Smooth muscle cell (in vitro differentiated cells): ENCODE results near the gene DCC. TPM values are rescaled to one million over a fixed set of nuclear protein-coding genes. Genes with fewer than 3 reads are reported as not detected.

Experiments
- DNase-seq: peaks from one replicate; lab custom pipeline; 2025; ENCODE audit not compliant: unreplicated experiment; lab: John Stamatoyannopoulos, UW
- H2AFZ ChIP-seq: fragments of 200-600 bp; sonication (generic); 2 replicates; pipeline ENCODE4 v1.6.0; 2016; ENCODE audit warnings: antibody characterized with exemption, low read depth, mild to moderate bottlenecking
- H3F3A ChIP-seq: fragments of 200-600 bp; sonication (generic); 2 replicates; pipeline ENCODE4 v1.6.0; 2017; ENCODE audit warnings: antibody characterized with exemption, low read depth
- H3K27ac ChIP-seq: fragments of 200-600 bp; sonication (generic); 2 replicates; pipeline ENCODE4 v1.5.1; 2016; ENCODE audit warnings: low read depth, mild to moderate bottlenecking
- H3K27me3 ChIP-seq: fragments of 200-600 bp; sonication (generic); 2 replicates; pipeline ENCODE4 v1.6.1; 2016; ENCODE audit warnings: low read depth, mild to moderate bottlenecking
- H3K36me3 ChIP-seq: fragments of 200-600 bp; sonication (generic); 2 replicates; pipeline ENCODE4 v1.5.1; 2016; ENCODE audit warnings: low read depth
- H3K4me1 ChIP-seq: fragments of 200-600 bp; sonication (generic); 2 replicates; pipeline ENCODE4 v1.5.1; 2016; ENCODE audit warnings: low read depth
- H3K4me2 ChIP-seq: fragments of 200-600 bp; sonication (generic); 2 replicates; pipeline ENCODE4 v1.6.0; 2016; ENCODE audit warnings: mild to moderate bottlenecking
- H3K4me3 ChIP-seq: fragments of 200-600 bp; sonication (generic); 2 replicates; pipeline ENCODE4 v1.5.1; 2016; ENCODE audit warnings: mild to moderate bottlenecking
- H3K79me2 ChIP-seq: fragments of 200-600 bp; sonication (generic); 2 replicates; pipeline ENCODE4 v1.6.0; 2016; ENCODE audit warnings: low read depth, mild to moderate bottlenecking
- H3K9ac ChIP-seq: fragments of 200-600 bp; sonication (generic); 2 replicates; pipeline ENCODE4 v1.6.0; 2016; ENCODE audit warnings: low read depth
- H3K9me3 ChIP-seq: fragments of 200-600 bp; sonication (generic); replicated peaks from 2 replicates; pipeline ENCODE4 v1.5.1; 2016; ENCODE audit warnings: low read depth
- H4K20me1 ChIP-seq: fragments of 200-600 bp; sonication (generic); 2 replicates; pipeline ENCODE4 v1.6.0; 2016; ENCODE audit warnings: low read depth
- CTCF ChIP-seq: fragments of 200-600 bp; sonication (generic); IDR thresholded peaks from 2 replicates; pipeline ENCODE4 v1.5.1; 2017; ENCODE audit warnings: borderline replicate concordance, mild to moderate bottlenecking, antibody characterized with exemption; ENCODE audit not compliant: insufficient read depth, poor library complexity, severe bottlenecking
- WGBS: methylation state at CpG from one replicate; pipeline ENCODE4 v1.1.7; 2016; ENCODE audit warnings: low lambda C conversion rate; 5-methylcytosine and 5-hydroxymethylcytosine counted together
- polyA plus RNA-seq: library from polyadenylated mRNA; unstranded; fragments of >200 nt; fragmentation: Nextera tagmentation; extraction: Ambion mirVana; gene quantifications from 2 replicates; pipeline ENCODE4 v1.2.1, GENCODE V29; 2016
- total RNA-seq: library from RNA; depleted of rRNA; stranded (reverse); fragments of >200 nt; gene quantifications from 2 replicates; pipeline ENCODE4 v1.2.3, GENCODE V29; 2014

DCC gene
- total and polyA plus RNA-seq, 2 experiments from 2014 or later: not detected

GRCh38 chr18:53382870-53383269 lies 1042.9 kb downstream of the DCC start:
- no peak overlapping the region for H3K9ac ChIP-seq
- no peaks in the 10 kb centered on the region for H4K20me1 ChIP-seq
- no peaks in the 10 kb centered on the region for H3K4me1 ChIP-seq
- H3K27me3 ChIP-seq: no peaks in the 10 kb centered on the region
- no peak overlapping the region for H3K4me3 ChIP-seq
- H3K9me3 ChIP-seq: no peaks in the 10 kb centered on the region
- H2AFZ ChIP-seq: no peak overlapping the region
- H3K79me2 ChIP-seq: no peaks in the 10 kb centered on the region
- H3K36me3 ChIP-seq: no peaks in the 10 kb centered on the region
- H3K27ac ChIP-seq: no peak overlapping the region
- WGBS: 63% methylated on average over 1 of the region's 1 CpG
- H3K4me2 ChIP-seq: no peak overlapping the region
- no peak for TF ChIP-seq CTCF
- no peaks in the 10 kb centered on the region for H3F3A ChIP-seq
- no peak for DNase-seq

GRCh38 chr18:53385889-53386288 lies 1045.9 kb downstream of the DCC start:
- Histone ChIP-seq H2AFZ (no peak overlapping the region), H3K4me1 (no peaks in the 10 kb centered on the region), H3K27me3 (no peaks in the 10 kb centered on the region), H4K20me1 (no peaks in the 10 kb centered on the region), H3K9me3 (no peaks in the 10 kb centered on the region), H3K27ac (no peak overlapping the region), H3K9ac (no peak overlapping the region), H3K4me3 (no peak overlapping the region), H3K4me2 (no peak overlapping the region), H3K36me3 (no peaks in the 10 kb centered on the region), H3K79me2 (no peaks in the 10 kb centered on the region), H3F3A (no peaks in the 10 kb centered on the region)
- no peak for TF ChIP-seq CTCF
- 87% methylated on average over 3 of the region's 3 CpGs for WGBS
- DNase-seq: no peak

- H4K20me1 ChIP-seq: no peaks in the 10 kb centered on the region
- no peak overlapping the region for H3K27ac ChIP-seq
- H3K27me3 ChIP-seq: no peaks in the 10 kb centered on the region
- no peak for TF ChIP-seq CTCF
- DNase-seq: no peak
- no peaks in the 10 kb centered on the region for H3K4me1 ChIP-seq
- no peak overlapping the region for H3K4me2 ChIP-seq
- no peaks in the 10 kb centered on the region for H3K79me2 ChIP-seq
- H3K9me3 ChIP-seq: no peaks in the 10 kb centered on the region
- H3K9ac ChIP-seq: no peak overlapping the region
- no peaks in the 10 kb centered on the region for H3F3A ChIP-seq
- 94% methylated on average over 3 of the region's 3 CpGs for WGBS
- H2AFZ ChIP-seq: no peak overlapping the region
- H3K36me3 ChIP-seq: no peaks in the 10 kb centered on the region
- no peak overlapping the region for H3K4me3 ChIP-seq
Observed at GRCh38 chr18:53387581-53387980, 1047.6 kb downstream of the DCC start.

GRCh38 chr18:53402670-53403069 lies 1062.7 kb downstream of the DCC start:
- WGBS: 80% methylated on average over 3 of the region's 3 CpGs
- H2AFZ ChIP-seq: no peak overlapping the region
- no peaks in the 10 kb centered on the region for H3K9me3 ChIP-seq
- no peak overlapping the region for H3K9ac ChIP-seq
- H3F3A ChIP-seq: no peaks in the 10 kb centered on the region
- no peak for DNase-seq
- H3K4me3 ChIP-seq: no peak overlapping the region
- no peaks in the 10 kb centered on the region for H3K36me3 ChIP-seq
- no peak for TF ChIP-seq CTCF
- H4K20me1 ChIP-seq: no peaks in the 10 kb centered on the region
- no peaks in the 10 kb centered on the region for H3K4me1 ChIP-seq
- no peaks in the 10 kb centered on the region for H3K27me3 ChIP-seq
- H3K27ac ChIP-seq: no peak overlapping the region
- no peaks in the 10 kb centered on the region for H3K79me2 ChIP-seq
- H3K4me2 ChIP-seq: no peak overlapping the region
